Activated CD8-positive, alpha-beta memory T cell treated with anti-CD3 and anti-CD28 coated beads, Interleukin-2, amount 50 U/mL, for 24 hours (primary cell): Measurements from ENCODE around the gene MAPKAPK3.

Experiments used
- DNase-seq: peaks from one replicate; pipeline ENCODE4 v3.0.0-alpha.2; 2020; ENCODE audit errors: extremely low read depth

The MAPKAPK3 gene

GRCh38 chr3:50609071-50609762 is 7.7 kb upstream of the MAPKAPK3 start:
- no peak for DNase-seq

- DNase-seq: no peak
Measured at GRCh38 chr3:50609763-50610085, 7.2 kb upstream of the MAPKAPK3 start.

- no peak for DNase-seq
Measured at GRCh38 chr3:50610181-50610971, 6.6 kb upstream of the MAPKAPK3 start.

- no peak for DNase-seq
Measured at GRCh38 chr3:50610992-50611463, 5.9 kb upstream of the MAPKAPK3 start.

- peak; percentile 92 for DNase-seq
Measured at GRCh38 chr3:50611464-50612233, 5.3 kb upstream of the MAPKAPK3 start, which contains the start of gene CISH. Gene CISH (minus strand): TSS chr3:50611774. CDS start chr3:50611650, 124 bp downstream.

GRCh38 chr3:50612234-50612882 is 4.6 kb upstream of the MAPKAPK3 start:
- DNase-seq: no peak

GRCh38 chr3:50612970-50613846 is 3.7 kb upstream of the MAPKAPK3 start:
- DNase-seq: no peak

- no peak for DNase-seq
Measured at GRCh38 chr3:50615190-50615589, 1.8 kb upstream of the MAPKAPK3 start.

- peak; percentile 66 for DNase-seq
Measured at GRCh38 chr3:50616003-50616769, 765 bp upstream of the MAPKAPK3 start.

GRCh38 chr3:50616770-50617095 is 218 bp upstream of the MAPKAPK3 start:
- DNase-seq: peak; percentile 91

GRCh38 chr3:50617911-50618481 is 1.0 kb downstream of the MAPKAPK3 start:
- DNase-seq: no peak

- no peak for DNase-seq
Measured at GRCh38 chr3:50620420-50620819, 3.5 kb downstream of the MAPKAPK3 start.

GRCh38 chr3:50620820-50621219 is 3.9 kb downstream of the MAPKAPK3 start:
- DNase-seq: no peak

GRCh38 chr3:50622881-50623280 is 5.9 kb downstream of the MAPKAPK3 start:
- DNase-seq: no peak

GRCh38 chr3:50623840-50624474 is 7.0 kb downstream of the MAPKAPK3 start:
- no peak for DNase-seq

- no peak for DNase-seq
Measured at GRCh38 chr3:50624634-50625033, 7.7 kb downstream of the MAPKAPK3 start.

- DNase-seq: no peak
Measured at GRCh38 chr3:50625231-50626182, 8.6 kb downstream of the MAPKAPK3 start.

- DNase-seq: no peak
Measured at GRCh38 chr3:50626401-50626800, 9.4 kb downstream of the MAPKAPK3 start.
